Fibroblast of the aortic adventitia (primary cell): ENCODE results near the gene MEG3. TPM values are rescaled to one million over a fixed set of nuclear protein-coding genes. Genes with fewer than 3 reads are reported as not detected.

ENCODE experiments used
- DNase-seq: peaks from one replicate; pipeline ENCODE4 v3.0.0-alpha.2; 2010; ENCODE audit warnings: low read depth
- H3K4me3 ChIP-seq: 2 replicates; pipeline ENCODE4 v1.5.1; 2011; ENCODE audit warnings: low read depth, mild to moderate bottlenecking, control low read depth, low read length, moderate library complexity
- CTCF ChIP-seq: IDR thresholded peaks from 2 replicates; pipeline ENCODE4 v1.5.1; 2011; ENCODE audit warnings: mild to moderate bottlenecking, low read length, control low read depth, inconsistent platforms; ENCODE audit not compliant: insufficient read depth
- total RNA-seq: library from RNA; depleted of rRNA; stranded (reverse); fragments of >200 nt; gene quantifications from 2 replicates; pipeline ENCODE4 v1.2.3, GENCODE V29; 2012; ENCODE audit warnings: low replicate concordance

MEG3 gene
- total RNA-seq, 1 donor = 155 TPM

GRCh38 chr14:100788517-100788916 lies 37.4 kb upstream of the MEG3 start:
- TF ChIP-seq CTCF = no peak
- no peak overlapping the region for H3K4me3 ChIP-seq
- DNase-seq = no peak

GRCh38 chr14:100788942-100789341 lies 37.0 kb upstream of the MEG3 start:
- no peak overlapping the region for H3K4me3 ChIP-seq
- DNase-seq = no peak
- TF ChIP-seq CTCF = no peak

- no peak for TF ChIP-seq CTCF
- H3K4me3 ChIP-seq = no peak overlapping the region
- DNase-seq = no peak
Observed at GRCh38 chr14:100789460-100790417, 36.2 kb upstream of the MEG3 start.

GRCh38 chr14:100790502-100791347 lies 35.2 kb upstream of the MEG3 start:
- no peak overlapping the region for H3K4me3 ChIP-seq
- peak; percentile 2 for DNase-seq
- TF ChIP-seq CTCF = no peak

GRCh38 chr14:100791348-100791735 lies 34.6 kb upstream of the MEG3 start:
- no peak for TF ChIP-seq CTCF
- no peak overlapping the region for H3K4me3 ChIP-seq
- no peak for DNase-seq

- TF ChIP-seq CTCF = no peak
- H3K4me3 ChIP-seq = no peak overlapping the region
- no peak for DNase-seq
Observed at GRCh38 chr14:100791995-100792394, 33.9 kb upstream of the MEG3 start.
